HepG2 (cell line): ENCODE results near the gene INSR. TPM values are rescaled to one million over a fixed set of nuclear protein-coding genes. Genes with fewer than 3 reads are reported as not detected.
"Not testable (repeated sequence)": the region's sequence is repeated elsewhere in the genome, so short reads cannot be mapped to it uniquely, and the experiment has no call there.

Experiments
- ATAC-seq: fragments of 200-7000 bp; cut with Tn5 transposase; 3 replicates; pipeline ENCODE4 v1.9.1; 2020; ENCODE audit warnings: mild to moderate bottlenecking, moderate library complexity
- BruUV-seq: library from RNA; stranded (reverse); fragments of 400-500 nt; replicated peaks from 2 replicates; lab custom pipeline; 2021; lab: Mats Ljungman, UMichigan
- CTCF ChIA-PET: fragments of 300-600 bp; formaldehyde crosslinking; extraction: SDS; loops from one replicate; lab custom pipeline; 2021; ENCODE audit warnings: low total read pairs, inconsistent platforms, low intra/inter-chr PET ratio; lab: Yijun Ruan, JAX
- POLR2A ChIA-PET: fragments of 350-600 bp; sonication (Branson Sonifier 250); formaldehyde crosslinking; loops from one replicate; lab custom pipeline; 2020; ENCODE audit warnings: antibody characterized with exemption, inconsistent platforms; lab: Yijun Ruan, JAX
- DNase-seq: peaks from one replicate; pipeline ENCODE4 v3.0.0-alpha.2; 2015; ENCODE audit warnings: low spot score
- FAIRE-seq: peaks from 3 replicates; lab custom pipeline; 2011; peaks lifted over from hg19 to GRCh38; lab: Jason Lieb, UNC
- H2AFZ ChIP-seq: one replicate; pipeline ENCODE4 v1.6.1; 2011; ENCODE audit warnings: low read length, inconsistent platforms
- H3K27ac ChIP-seq: fragments of 300-600 bp; 3 replicates; pipeline ENCODE4 v1.8.0; 2011; ENCODE audit warnings: mixed run types, mild to moderate bottlenecking, mixed read lengths, low read length, inconsistent platforms; ENCODE audit not compliant: insufficient read depth; ENCODE audit errors: extremely low read length
- H3K27me3 ChIP-seq, 2 experiments: fragments of 200-600 bp in 1 of 2; 2 replicates in 1 of 2; 3 replicates in 1 of 2; pipeline versions ENCODE4 v1.6.0 to v1.8.0; 2011; ENCODE audit warnings: low read length in 2 of 2, mild to moderate bottlenecking in 2 of 2, moderate library complexity in 2 of 2, inconsistent platforms in 1 of 2; ENCODE audit not compliant: insufficient read depth in 2 of 2, control insufficient read depth in 1 of 2
- H3K36me3 ChIP-seq, 2 experiments: fragments of 200-600 bp in 1 of 2; replicated peaks in 1 of 2; 2 replicates in 1 of 2; 3 replicates in 1 of 2; pipeline versions ENCODE4 v1.5.1 to v1.8.0; 2011; ENCODE audit warnings: low read length in 2 of 2, inconsistent platforms in 1 of 2; ENCODE audit not compliant: insufficient read depth in 2 of 2, control insufficient read depth in 1 of 2
- H3K4me1 ChIP-seq: 2 replicates; pipeline ENCODE4 v1.5.1; 2012; ENCODE audit warnings: low read length, inconsistent platforms; ENCODE audit not compliant: insufficient read depth
- H3K4me2 ChIP-seq: 2 replicates; pipeline ENCODE4 v1.6.0; 2011; ENCODE audit warnings: low read depth, low read length, inconsistent platforms
- H3K4me3 ChIP-seq, 3 experiments: fragments of 200-600 bp in 1 of 3; sonication (generic), shearing (Covaris generic) in 1 of 3; replicated peaks in 1 of 3; 2 replicates each; pipeline ENCODE4 v1.5.1; 2011 to 2016; ENCODE audit warnings: low read length in 3 of 3, inconsistent platforms in 2 of 3, low read depth in 2 of 3, mild to moderate bottlenecking in 2 of 3, control low read depth in 1 of 3, mixed read lengths in 1 of 3; ENCODE audit not compliant: insufficient read depth in 1 of 3
- H3K79me2 ChIP-seq: one replicate; pipeline ENCODE4 v1.6.1; 2011; ENCODE audit warnings: low read length, inconsistent platforms; ENCODE audit not compliant: insufficient read depth
- H3K9ac ChIP-seq: 2 replicates; pipeline ENCODE4 v1.6.0; 2011; ENCODE audit warnings: mild to moderate bottlenecking, low read depth, low read length, inconsistent platforms; ENCODE audit not compliant: insufficient read depth
- H3K9me3 ChIP-seq: 2 replicates; pipeline ENCODE4 v1.5.1; 2012; ENCODE audit warnings: mild to moderate bottlenecking, low read length
- H4K20me1 ChIP-seq: 2 replicates; pipeline ENCODE4 v1.6.0; 2011; ENCODE audit warnings: inconsistent platforms, mild to moderate bottlenecking, low read length, moderate library complexity; ENCODE audit not compliant: insufficient read depth
- CENPT ChIP-seq: sonication (generic); formaldehyde crosslinking; IDR thresholded peaks from 2 replicates; pipeline ENCODE4 v1.8.0; 2022; ENCODE audit warnings: low read depth, mild to moderate bottlenecking, moderate library complexity, missing genetic modification reagents
- FOXA3 ChIP-seq: IDR thresholded peaks from 2 replicates; pipeline ENCODE4 v1.6.1; 2016; ENCODE audit warnings: missing genetic modification reagents, missing compliant biosample characterization
- FOXP1 ChIP-seq, 2 experiments: fragments of 450-650 bp in 1 of 2; IDR thresholded peaks; 2 replicates each; pipeline ENCODE4 v1.6.1; 2017 to 2018; ENCODE audit warnings: antibody characterized with exemption in 1 of 2
- KLF16 ChIP-seq, 2 experiments: sonication (generic) in 1 of 2; formaldehyde crosslinking in 1 of 2; IDR thresholded peaks; 2 replicates each; pipeline versions ENCODE4 v1.6.1 to v1.8.0; 2016 to 2023; ENCODE audit warnings: missing genetic modification reagents in 2 of 2, missing compliant biosample characterization in 1 of 2
- SRSF9 ChIP-seq: fragments of 200-400 bp; formaldehyde crosslinking; IDR thresholded peaks from 2 replicates; pipeline ENCODE4 v1.6.1; 2018; ENCODE audit warnings: borderline replicate concordance, mild to moderate bottlenecking, low read depth, low read length; ENCODE audit not compliant: insufficient read depth, poor library complexity, severe bottlenecking
- ZNF121 ChIP-seq: sonication (generic); formaldehyde crosslinking; IDR thresholded peaks from 2 replicates; pipeline ENCODE4 v1.5.0; 2020; ENCODE audit warnings: mild to moderate bottlenecking, missing genetic modification reagents
- ZNF567 ChIP-seq: sonication (generic); formaldehyde crosslinking; IDR thresholded peaks from 2 replicates; pipeline ENCODE4 v1.8.1; 2023; ENCODE audit warnings: mild to moderate bottlenecking, missing genetic modification reagents, borderline replicate concordance
- ZNF570 ChIP-seq: sonication (generic); formaldehyde crosslinking; IDR thresholded peaks from 2 replicates; pipeline ENCODE4 v1.4.0; 2020; ENCODE audit warnings: mild to moderate bottlenecking, missing genetic modification reagents, borderline replicate concordance
- WGBS: methylation state at CpG from one replicate; pipeline ENCODE4 v1.1.6; 2017; ENCODE audit warnings: low lambda C conversion rate; 5-methylcytosine and 5-hydroxymethylcytosine counted together
- in situ Hi-C: cut with HindIII; loops from 2 replicates; pipeline ENCODE4 v1.10.0; 2017; ENCODE audit warnings: low pct_unique_long_range_greater_than_20kb; ENCODE audit not compliant: extremely low pct_ligation_motif_present
- intact Hi-C: fragments of 100-400 bp; cut with micrococcal nuclease; formaldehyde crosslinking; loops from one replicate; pipeline ENCODE4 v1.10.0; 2022; ENCODE audit not compliant: unreplicated experiment
- polyA plus RNA-seq, 8 experiments: library from polyadenylated mRNA; depleted of rRNA in 3 of 8; stranded (reverse) in 7 of 8; unstranded in 1 of 8; fragments of >200 nt; fragmentation: Illumina TruSeq in 4 of 8; extraction: Trizol in 4 of 8; gene quantifications; 2 replicates each; pipeline versions ENCODE4 v1.2.1 to v1.2.3, GENCODE V29; 2011 to 2016; ENCODE audit warnings: low read depth in 4 of 8, missing spikeins in 1 of 8, mixed read lengths in 1 of 8; ENCODE audit not compliant: insufficient read depth in 1 of 8
- total RNA-seq, 5 experiments: library from RNA; depleted of rRNA; stranded (reverse); fragments of >200 nt; fragmentation: Illumina TruSeq; extraction: Trizol; gene quantifications; 2 replicates each; pipeline ENCODE4 v1.2.3, GENCODE V29; 2016; ENCODE audit warnings: low read depth in 1 of 5
- TF ChIP-seq, protein P1 (sequence below): sonication (generic); formaldehyde crosslinking; IDR thresholded peaks from 2 replicates; pipeline ENCODE4 v1.5.0; 2020; ENCODE audit warnings: mild to moderate bottlenecking, missing genetic modification reagents
- TF ChIP-seq, protein P2 (sequence below), 2 experiments: IDR thresholded peaks; 2 replicates each; pipeline ENCODE4 v1.6.1; 2011 to 2012; ENCODE audit warnings: low read length in 2 of 2, borderline replicate concordance in 1 of 2, low read depth in 1 of 2, mild to moderate bottlenecking in 1 of 2, moderate library complexity in 1 of 2

Gene INSR
- total and polyA plus RNA-seq, 2 of the 13 experiments (the other 11 are each of a cell fraction or from before 2014, with no cell fraction given), result 24.2 to 29.8 TPM

DNA sequence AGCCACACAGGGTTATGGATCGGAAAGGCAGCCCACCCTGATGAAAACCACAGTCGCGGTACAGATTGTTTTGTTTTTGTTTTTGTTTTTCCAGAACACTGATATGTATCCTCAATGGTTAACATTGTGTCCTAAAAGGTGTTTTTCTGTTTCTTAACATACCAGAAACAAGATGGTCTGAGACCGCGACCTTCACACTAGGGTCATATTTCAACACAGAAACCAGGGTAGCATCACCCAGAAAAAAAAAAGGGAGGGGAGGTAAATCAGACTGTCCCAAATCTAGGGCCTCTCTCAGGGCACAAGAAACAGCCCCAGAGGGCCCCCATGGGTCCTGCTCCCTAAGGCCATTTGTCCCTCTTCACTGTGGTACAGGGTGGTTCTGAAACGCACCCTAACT lies 66.5 kb downstream of the INSR start (continued):
- no peak for TF ChIP-seq ZNF570

DNA sequence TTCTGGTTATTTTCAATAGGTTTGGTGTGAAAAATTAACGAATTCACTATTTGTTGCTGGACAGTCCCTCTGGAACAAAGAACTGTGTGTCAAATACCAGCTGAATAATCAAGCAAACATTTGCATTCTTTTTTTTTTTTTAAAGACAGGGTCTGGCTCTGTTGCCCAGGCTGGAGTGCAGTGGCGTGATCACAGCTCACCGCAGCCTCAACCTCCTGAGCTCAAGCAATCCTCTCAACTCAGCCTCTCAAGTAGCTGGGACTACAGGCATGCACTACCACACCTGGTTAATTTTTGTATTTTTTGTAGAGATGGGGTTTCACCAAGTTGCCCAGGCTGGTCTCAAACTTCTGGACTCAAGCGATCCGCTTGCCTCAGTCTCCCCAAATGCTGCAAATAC lies 67.1 kb downstream of the INSR start:
- Histone ChIP-seq H3K79me2 (peaks cover 50% of the 10 kb centered on the region), H4K20me1 (peaks cover 32% of the 10 kb centered on the region; the same call in 1 of the 2 replicates), H3K4me1 (peaks cover 50% of the 10 kb centered on the region)
- FAIRE-seq, BruUV-seq, DNase-seq, in situ Hi-C loops, H3K36me3 ChIP-seq, intact Hi-C loops, H3K9ac ChIP-seq, H3K27me3 ChIP-seq, CTCF ChIA-PET, H3K4me3 ChIP-seq, ATAC-seq, H2AFZ ChIP-seq, H3K9me3 ChIP-seq, H3K27ac ChIP-seq, H3K4me2 ChIP-seq, POLR2A ChIA-PET: not testable (repeated sequence)
- WGBS, result 90% methylated on average over 5 of the region's 5 CpGs
- TF ChIP-seq, protein P1, sequence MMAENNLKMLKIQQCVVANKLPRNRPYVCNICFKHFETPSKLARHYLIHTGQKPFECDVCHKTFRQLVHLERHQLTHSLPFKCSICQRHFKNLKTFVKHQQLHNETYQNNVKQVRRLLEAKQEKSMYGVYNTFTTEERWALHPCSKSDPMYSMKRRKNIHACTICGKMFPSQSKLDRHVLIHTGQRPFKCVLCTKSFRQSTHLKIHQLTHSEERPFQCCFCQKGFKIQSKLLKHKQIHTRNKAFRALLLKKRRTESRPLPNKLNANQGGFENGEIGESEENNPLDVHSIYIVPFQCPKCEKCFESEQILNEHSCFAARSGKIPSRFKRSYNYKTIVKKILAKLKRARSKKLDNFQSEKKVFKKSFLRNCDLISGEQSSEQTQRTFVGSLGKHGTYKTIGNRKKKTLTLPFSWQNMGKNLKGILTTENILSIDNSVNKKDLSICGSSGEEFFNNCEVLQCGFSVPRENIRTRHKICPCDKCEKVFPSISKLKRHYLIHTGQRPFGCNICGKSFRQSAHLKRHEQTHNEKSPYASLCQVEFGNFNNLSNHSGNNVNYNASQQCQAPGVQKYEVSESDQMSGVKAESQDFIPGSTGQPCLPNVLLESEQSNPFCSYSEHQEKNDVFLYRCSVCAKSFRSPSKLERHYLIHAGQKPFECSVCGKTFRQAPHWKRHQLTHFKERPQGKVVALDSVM (CRISPR knock-in tag), result peak; percentile 52; the same call in 1 of the 2 replicates
- TF ChIP-seq ZNF121 (CRISPR knock-in tag), result peak; percentile 67

DNA sequence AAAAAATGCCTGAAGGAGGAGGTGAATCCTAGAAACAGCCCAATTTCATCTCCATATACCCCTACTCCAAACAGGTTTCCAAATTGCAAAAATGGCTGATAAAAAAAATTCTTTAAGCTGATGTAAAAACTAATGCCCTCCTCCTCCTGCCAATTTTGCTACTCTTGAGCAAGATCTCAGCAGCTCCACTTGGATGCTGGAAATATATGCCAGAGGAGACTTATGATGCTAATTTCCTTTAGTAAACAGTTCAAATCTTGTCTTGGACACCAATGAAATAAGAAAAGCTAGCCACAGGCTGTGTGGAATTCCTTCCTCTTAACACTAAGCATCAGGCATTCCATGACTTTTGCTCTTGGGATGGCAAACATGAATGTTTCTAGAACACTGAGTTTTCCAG lies 67.5 kb downstream of the INSR start:
- H3K27me3 ChIP-seq, result no peaks in the 10 kb centered on the region
- peaks cover 36% of the 10 kb centered on the region; the same call in 1 of the 2 replicates for H4K20me1 ChIP-seq
- H3K27ac ChIP-seq, result no peak overlapping the region
- H3K4me2 ChIP-seq, result no peak overlapping the region
- DNase-seq (no peak), FAIRE-seq (no peak), ATAC-seq (no peak)
- peaks cover 54% of the 10 kb centered on the region for H3K4me1 ChIP-seq
- in situ Hi-C loops, result no loop called here
- POLR2A ChIA-PET, result no interaction called here
- TF ChIP-seq, protein P2, sequence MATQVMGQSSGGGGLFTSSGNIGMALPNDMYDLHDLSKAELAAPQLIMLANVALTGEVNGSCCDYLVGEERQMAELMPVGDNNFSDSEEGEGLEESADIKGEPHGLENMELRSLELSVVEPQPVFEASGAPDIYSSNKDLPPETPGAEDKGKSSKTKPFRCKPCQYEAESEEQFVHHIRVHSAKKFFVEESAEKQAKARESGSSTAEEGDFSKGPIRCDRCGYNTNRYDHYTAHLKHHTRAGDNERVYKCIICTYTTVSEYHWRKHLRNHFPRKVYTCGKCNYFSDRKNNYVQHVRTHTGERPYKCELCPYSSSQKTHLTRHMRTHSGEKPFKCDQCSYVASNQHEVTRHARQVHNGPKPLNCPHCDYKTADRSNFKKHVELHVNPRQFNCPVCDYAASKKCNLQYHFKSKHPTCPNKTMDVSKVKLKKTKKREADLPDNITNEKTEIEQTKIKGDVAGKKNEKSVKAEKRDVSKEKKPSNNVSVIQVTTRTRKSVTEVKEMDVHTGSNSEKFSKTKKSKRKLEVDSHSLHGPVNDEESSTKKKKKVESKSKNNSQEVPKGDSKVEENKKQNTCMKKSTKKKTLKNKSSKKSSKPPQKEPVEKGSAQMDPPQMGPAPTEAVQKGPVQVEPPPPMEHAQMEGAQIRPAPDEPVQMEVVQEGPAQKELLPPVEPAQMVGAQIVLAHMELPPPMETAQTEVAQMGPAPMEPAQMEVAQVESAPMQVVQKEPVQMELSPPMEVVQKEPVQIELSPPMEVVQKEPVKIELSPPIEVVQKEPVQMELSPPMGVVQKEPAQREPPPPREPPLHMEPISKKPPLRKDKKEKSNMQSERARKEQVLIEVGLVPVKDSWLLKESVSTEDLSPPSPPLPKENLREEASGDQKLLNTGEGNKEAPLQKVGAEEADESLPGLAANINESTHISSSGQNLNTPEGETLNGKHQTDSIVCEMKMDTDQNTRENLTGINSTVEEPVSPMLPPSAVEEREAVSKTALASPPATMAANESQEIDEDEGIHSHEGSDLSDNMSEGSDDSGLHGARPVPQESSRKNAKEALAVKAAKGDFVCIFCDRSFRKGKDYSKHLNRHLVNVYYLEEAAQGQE (IDR thresholded peaks at IDR 0.05; ENCODE audit: borderline replicate concordance in 1 of 2, low read depth in 1 of 2, low read length in 2 of 2), result no peak
- no peak for TF ChIP-seq FOXP1 (IDR thresholded peaks at IDR 0.05)
- no peak for TF ChIP-seq FOXP1 (CRISPR knock-in tag; IDR thresholded peaks at IDR 0.05)
- TF ChIP-seq SRSF9, result no peak
- TF ChIP-seq ZNF567 (CRISPR knock-in tag), result no peak
- no peak for TF ChIP-seq CENPT
- TF ChIP-seq KLF16 (CRISPR knock-in tag; IDR thresholded peaks at IDR 0.05), result no peak
- TF ChIP-seq FOXA3, result no peak
- CTCF ChIA-PET, result no interaction called here
- no peak overlapping the region for H3K9ac ChIP-seq
- H3K9me3 ChIP-seq, result no peaks in the 10 kb centered on the region
- intact Hi-C loops, result no loop called here
- H2AFZ ChIP-seq, result no peak overlapping the region
- no TSS peak for BruUV-seq
- no peaks in the 10 kb centered on the region; a peak in 1 of 5 replicates for H3K36me3 ChIP-seq
- no peak overlapping the region for H3K4me3 ChIP-seq
- H3K79me2 ChIP-seq, result peaks cover 54% of the 10 kb centered on the region
